A549 treated with GW870086 at 1 μM for 4 hours (cell line): ENCODE results near the gene DYRK4. TPM values are rescaled to one million over a fixed set of nuclear protein-coding genes. Genes with fewer than 3 reads are reported as not detected.

Source experiments
- total RNA-seq: library from RNA; stranded (reverse); fragments of 200-300 nt; extraction: Qiagen RNA extraction; gene quantifications from 5 replicates; pipeline ENCODE4 v1.2.3, GENCODE V29; 2022; ENCODE audit warnings: low read depth

DYRK4 gene, protein sequence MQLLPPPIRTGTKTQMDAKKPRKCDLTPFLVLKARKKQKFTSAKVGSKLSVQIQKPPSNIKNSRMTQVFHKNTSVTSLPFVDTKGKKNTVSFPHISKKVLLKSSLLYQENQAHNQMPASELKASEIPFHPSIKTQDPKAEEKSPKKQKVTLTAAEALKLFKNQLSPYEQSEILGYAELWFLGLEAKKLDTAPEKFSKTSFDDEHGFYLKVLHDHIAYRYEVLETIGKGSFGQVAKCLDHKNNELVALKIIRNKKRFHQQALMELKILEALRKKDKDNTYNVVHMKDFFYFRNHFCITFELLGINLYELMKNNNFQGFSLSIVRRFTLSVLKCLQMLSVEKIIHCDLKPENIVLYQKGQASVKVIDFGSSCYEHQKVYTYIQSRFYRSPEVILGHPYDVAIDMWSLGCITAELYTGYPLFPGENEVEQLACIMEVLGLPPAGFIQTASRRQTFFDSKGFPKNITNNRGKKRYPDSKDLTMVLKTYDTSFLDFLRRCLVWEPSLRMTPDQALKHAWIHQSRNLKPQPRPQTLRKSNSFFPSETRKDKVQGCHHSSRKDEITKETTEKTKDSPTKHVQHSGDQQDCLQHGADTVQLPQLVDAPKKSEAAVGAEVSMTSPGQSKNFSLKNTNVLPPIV
- total RNA-seq, result 41.9 to 52.0 TPM (median 46.7 TPM) in 5 replicates

DNA sequence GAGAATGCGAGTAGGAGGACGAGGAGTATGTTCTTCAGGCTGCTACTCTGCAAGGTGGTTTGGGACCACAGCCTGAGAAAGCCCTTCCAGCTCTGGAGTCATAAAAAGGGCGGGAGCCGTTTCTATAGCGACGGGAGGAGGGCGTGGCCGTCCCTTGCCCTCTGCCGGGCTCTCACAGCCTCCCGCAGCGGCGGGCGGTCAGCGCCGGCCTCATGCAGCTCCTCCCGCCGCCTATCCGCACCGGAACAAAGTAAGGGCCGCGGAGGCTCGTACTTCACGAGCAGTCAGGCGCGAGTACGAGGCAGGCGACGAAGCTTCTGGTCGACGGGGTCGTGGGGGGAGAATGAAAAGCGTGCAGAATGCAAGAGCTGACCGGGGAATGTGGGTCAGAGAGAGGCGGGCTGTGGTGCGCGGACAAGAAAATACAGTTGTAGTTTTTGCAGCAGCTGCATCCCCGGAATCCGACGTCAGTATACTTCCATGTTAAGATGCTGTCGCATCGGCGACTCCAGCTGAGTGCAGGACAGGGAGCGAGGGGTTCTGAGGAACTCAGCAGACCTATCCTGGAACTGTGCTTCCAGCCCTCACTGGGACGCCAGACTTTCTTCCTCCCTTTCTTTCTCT, at the start of gene DYRK4:
Gene DYRK4 (plus strand): TSS at position 175 of the 624 bp plus-strand sequence. CDS start 38 bp downstream, at position 213.

DNA sequence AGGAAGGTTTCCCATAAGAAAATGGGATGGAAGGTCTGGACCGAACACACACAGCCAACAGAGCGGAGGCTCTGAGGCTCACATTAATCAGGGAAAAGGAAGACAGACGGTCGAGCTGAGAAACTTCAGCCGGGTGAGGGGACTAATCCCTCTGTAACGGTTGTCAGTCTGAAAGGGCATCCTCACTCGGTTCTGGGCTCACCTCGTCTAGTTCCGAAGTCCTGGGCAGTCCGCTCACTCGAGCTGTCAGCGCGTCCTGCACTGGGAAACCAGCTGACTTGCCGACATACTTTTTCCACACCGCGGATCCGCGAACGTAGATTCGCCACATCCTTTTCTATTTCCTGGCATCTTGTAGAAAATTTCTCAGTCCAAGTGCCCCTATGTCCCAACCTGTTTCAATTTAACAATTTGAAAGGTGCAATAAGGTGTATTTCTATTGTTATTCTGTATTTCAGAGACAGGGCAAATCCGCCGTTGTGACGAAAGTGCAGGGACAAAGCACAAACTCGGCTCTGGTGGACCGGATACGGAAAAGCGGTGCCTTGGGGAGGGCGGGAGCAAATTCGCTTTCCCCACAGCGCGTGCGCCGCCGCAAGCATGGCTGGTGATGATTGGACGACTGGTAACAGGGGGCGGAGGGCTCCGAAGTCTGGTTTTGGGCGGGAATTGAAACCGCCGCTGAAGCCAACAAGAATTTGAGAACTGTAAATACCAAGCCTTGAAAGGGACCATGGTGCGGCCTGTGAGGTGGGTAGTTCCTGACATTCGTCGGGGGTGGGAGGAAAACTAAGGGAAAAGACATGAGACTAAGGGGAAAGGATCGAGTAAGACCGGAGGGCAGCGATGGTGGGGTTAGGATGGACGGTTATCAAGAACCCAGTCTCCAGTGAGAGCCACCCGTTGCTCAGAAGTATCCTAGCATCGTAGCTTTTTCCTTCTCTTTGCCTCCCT, 23.5 kb upstream of the DYRK4 start, which contains the start of gene RAD51AP1:
Gene RAD51AP1 (plus strand): TSS at position 684 of the 954 bp plus-strand sequence. CDS start 50 bp downstream, at position 734.

DNA sequence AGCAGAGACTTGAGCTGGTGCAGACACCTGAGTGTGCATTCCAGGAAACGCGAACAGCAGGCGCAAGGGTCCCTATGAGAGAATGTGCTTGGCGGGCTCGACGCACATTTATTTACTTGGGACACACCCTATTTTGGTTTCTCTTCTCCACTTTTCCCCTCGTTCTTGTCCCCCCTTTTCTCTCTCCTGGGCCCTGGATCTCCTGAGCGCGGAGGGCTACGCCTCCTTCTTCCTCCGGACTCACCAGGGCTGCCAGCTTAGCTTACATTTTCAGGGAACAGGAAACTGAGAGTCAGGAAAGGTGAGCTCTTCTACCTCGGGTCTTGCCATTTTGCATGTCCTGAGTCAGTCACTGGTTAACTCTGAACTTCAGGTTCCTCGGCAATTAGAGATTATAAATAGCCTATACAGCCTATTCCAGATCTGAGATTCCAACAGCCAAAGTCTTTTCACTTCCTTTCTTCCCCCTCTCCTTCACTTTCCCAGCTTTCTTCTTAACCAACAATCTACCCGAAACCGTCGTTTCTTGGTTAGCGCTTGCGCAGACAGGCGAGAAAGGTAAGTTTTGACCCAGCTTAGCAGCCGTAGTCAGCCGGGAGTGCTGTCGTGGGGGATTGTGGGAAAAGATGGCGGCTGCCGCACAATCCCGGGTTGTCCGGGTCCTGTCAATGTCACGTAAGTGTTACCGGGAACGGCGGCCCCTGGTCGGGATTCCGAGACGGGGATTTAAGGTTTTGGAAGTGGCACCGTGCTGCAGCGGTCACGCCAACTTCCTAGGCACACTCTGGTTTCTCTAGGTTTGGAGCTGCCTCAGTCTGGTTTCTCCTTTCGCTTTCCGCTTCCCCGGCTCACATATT, 86.7 kb downstream of the DYRK4 start, which contains the start of the genes AKAP3 and NDUFA9:
Gene AKAP3 (minus strand): TSS at position 551 of the 857 bp plus-strand sequence. CDS start 10,855 bp downstream, outside the sequence.
Gene NDUFA9 (plus strand): TSS at position 614 of the 857 bp plus-strand sequence. CDS start 13 bp downstream, at position 627.

Other genes with a start within 250 kb of the DYRK4 start
- 31.2 to 44.0 TPM (median 43.4 TPM) in 5 replicates for gene TIGAR, start 241.0 kb upstream of the DYRK4 start, total RNA-seq
- not detected in 5 replicates for gene FGF23, start 182.5 kb upstream of the DYRK4 start, total RNA-seq
- not detected in 5 replicates for gene FGF6, start 116.4 kb upstream of the DYRK4 start, total RNA-seq
- 12.1 to 25.5 TPM (median 18.1 TPM) in 5 replicates for gene RAD51AP1, start 23.3 kb upstream of the DYRK4 start, total RNA-seq
- 0.07 to 0.23 TPM (median 0.18 TPM) in 4 of 5 replicates, not detected in the other for gene AKAP3, start 86.8 kb downstream of the DYRK4 start, total RNA-seq
- gene NDUFA9, start 86.9 kb downstream of the DYRK4 start, total RNA-seq, result 109 to 117 TPM (median 116 TPM) in 5 replicates
- not detected in 5 replicates for gene GALNT8, start 158.2 kb downstream of the DYRK4 start, total RNA-seq